HepG2 (cell line): Measurements from ENCODE around the gene ASB16. TPM values are rescaled to one million over a fixed set of nuclear protein-coding genes. Genes with fewer than 3 reads are reported as not detected.
A peak's percentile ranks its signal among the peaks of the same experiment; 100 is the strongest.

Source experiments
- EHMT2 ChIP-seq: fragments of 200-600 bp; sonication (generic); IDR thresholded peaks from 2 replicates; pipeline ENCODE4 v1.7.0; 2017; ENCODE audit warnings: antibody characterized with exemption, low read depth, low read length, borderline replicate concordance
- FUBP1 ChIP-seq: sonication (generic); formaldehyde crosslinking; IDR thresholded peaks from 2 replicates; pipeline ENCODE4 v1.5.1; 2020; ENCODE audit warnings: missing genetic modification reagents, mild to moderate bottlenecking, borderline replicate concordance
- GMEB2 ChIP-seq: IDR thresholded peaks from 2 replicates; pipeline ENCODE4 v1.6.1; 2016; ENCODE audit warnings: missing biosample characterization, missing genetic modification reagents, low read depth
- LCORL ChIP-seq, 2 experiments: fragments of 450-650 bp in 1 of 2; sonication (generic) in 1 of 2; formaldehyde crosslinking in 1 of 2; IDR thresholded peaks; 2 replicates each; pipeline versions ENCODE4 v1.5.0 to v1.6.1; 2017 to 2020; ENCODE audit warnings: antibody characterized with exemption in 1 of 2, missing genetic modification reagents in 1 of 2
- MBNL3 ChIP-seq: fragments of 250-450 bp; sonication (Bioruptor Pico); conservative IDR thresholded peaks from 2 replicates; pipeline ENCODE4 v1.8.0; 2022; ENCODE audit warnings: mild to moderate bottlenecking, inconsistent platforms
- ONECUT2 ChIP-seq: sonication (generic); formaldehyde crosslinking; IDR thresholded peaks from 2 replicates; pipeline ENCODE4 v1.4.0; 2020; ENCODE audit warnings: missing genetic modification reagents
- POLR2AphosphoS5 ChIP-seq: IDR thresholded peaks from 2 replicates; pipeline ENCODE4 v1.6.1; 2012; ENCODE audit warnings: low read depth, low read length
- PRMT3 ChIP-seq: sonication (generic); formaldehyde crosslinking; IDR thresholded peaks from 2 replicates; pipeline ENCODE4 v1.8.1; 2022; ENCODE audit warnings: low read depth, mild to moderate bottlenecking, moderate library complexity, missing genetic modification reagents, borderline replicate concordance
- RFX3 ChIP-seq: IDR thresholded peaks from 2 replicates; pipeline ENCODE4 v1.6.1; 2016; ENCODE audit warnings: missing biosample characterization, missing genetic modification reagents
- RORA ChIP-seq: sonication (generic); formaldehyde crosslinking; IDR thresholded peaks from 2 replicates; pipeline ENCODE4 v1.5.0; 2020; ENCODE audit warnings: mild to moderate bottlenecking, missing genetic modification reagents, moderate library complexity
- RXRA ChIP-seq: sonication (generic); formaldehyde crosslinking; IDR thresholded peaks from 2 replicates; pipeline ENCODE4 v1.5.1; 2020; ENCODE audit warnings: missing genetic modification reagents
- SMARCE1 ChIP-seq: fragments of 450-650 bp; IDR thresholded peaks from 2 replicates; pipeline ENCODE4 v1.6.1; 2017; ENCODE audit warnings: borderline replicate concordance
- SYNCRIP ChIP-seq: fragments of 200-400 bp; formaldehyde crosslinking; IDR thresholded peaks from 2 replicates; pipeline ENCODE4 v1.6.1; 2018; ENCODE audit warnings: mild to moderate bottlenecking, low read depth, low read length; ENCODE audit not compliant: insufficient read depth
- THAP8 ChIP-seq: sonication (generic); formaldehyde crosslinking; IDR thresholded peaks from 2 replicates; pipeline ENCODE4 v1.5.1; 2020; ENCODE audit warnings: missing genetic modification reagents, mild to moderate bottlenecking, borderline replicate concordance
- ZNF331 ChIP-seq: sonication (generic); formaldehyde crosslinking; IDR thresholded peaks from 2 replicates; pipeline ENCODE4 v1.4.0; 2020; ENCODE audit warnings: missing genetic modification reagents
- ZNF512B ChIP-seq: sonication (generic); formaldehyde crosslinking; IDR thresholded peaks from 2 replicates; pipeline ENCODE4 v1.5.1; 2020; ENCODE audit warnings: missing genetic modification reagents, mild to moderate bottlenecking, borderline replicate concordance
- ZNF709 ChIP-seq: sonication (generic); formaldehyde crosslinking; IDR thresholded peaks from 2 replicates; pipeline ENCODE4 v1.5.0; 2020; ENCODE audit warnings: mild to moderate bottlenecking, missing genetic modification reagents
- ZNF839 ChIP-seq: sonication (generic); formaldehyde crosslinking; IDR thresholded peaks from 2 replicates; pipeline ENCODE4 v1.4.0; 2020; ENCODE audit warnings: missing genetic modification reagents, mild to moderate bottlenecking, borderline replicate concordance
- polyA plus RNA-seq, 8 experiments: library from polyadenylated mRNA; depleted of rRNA in 3 of 8; stranded (reverse) in 7 of 8; unstranded in 1 of 8; fragments of >200 nt; fragmentation: Illumina TruSeq in 4 of 8; extraction: Trizol in 4 of 8; gene quantifications; 2 replicates each; pipeline versions ENCODE4 v1.2.1 to v1.2.3, GENCODE V29; 2011 to 2016; ENCODE audit warnings: low read depth in 4 of 8, missing spikeins in 1 of 8, mixed read lengths in 1 of 8; ENCODE audit not compliant: insufficient read depth in 1 of 8
- total RNA-seq, 5 experiments: library from RNA; depleted of rRNA; stranded (reverse); fragments of >200 nt; fragmentation: Illumina TruSeq; extraction: Trizol; gene quantifications; 2 replicates each; pipeline ENCODE4 v1.2.3, GENCODE V29; 2016; ENCODE audit warnings: low read depth in 1 of 5
- TF ChIP-seq, protein P1 (sequence below): sonication (generic); formaldehyde crosslinking; IDR thresholded peaks from 2 replicates; pipeline ENCODE4 v1.4.0; 2020; ENCODE audit warnings: low read depth, mild to moderate bottlenecking, missing genetic modification reagents

Gene ASB16
- total and polyA plus RNA-seq, 2 of the 13 experiments (the other 11 are each of a cell fraction or from before 2014, with no cell fraction given): 0.07 TPM; not detected in 1

GRCh38 chr17:44220213-44221083 lies 49.9 kb downstream of the ASB16 start (continued):
- no peak for TF ChIP-seq ZNF839
- no peak for TF ChIP-seq SMARCE1
- 0 out of 2 replicates have a peak, but pooled peaks have one; percentile 54 for TF ChIP-seq ZNF512B (CRISPR knock-in tag)
- peak; percentile 37; the same call in 1 of the 2 replicates for TF ChIP-seq ZNF709
- TF ChIP-seq THAP8 (CRISPR knock-in tag): no peak
- 0 out of 2 replicates have a peak, but pooled peaks have one; percentile 8 for TF ChIP-seq RORA (CRISPR knock-in tag)
- no peak for TF ChIP-seq PRMT3 (CRISPR knock-in tag)
- TF ChIP-seq RFX3 (CRISPR knock-in tag): no peak
- TF ChIP-seq, protein P1, sequence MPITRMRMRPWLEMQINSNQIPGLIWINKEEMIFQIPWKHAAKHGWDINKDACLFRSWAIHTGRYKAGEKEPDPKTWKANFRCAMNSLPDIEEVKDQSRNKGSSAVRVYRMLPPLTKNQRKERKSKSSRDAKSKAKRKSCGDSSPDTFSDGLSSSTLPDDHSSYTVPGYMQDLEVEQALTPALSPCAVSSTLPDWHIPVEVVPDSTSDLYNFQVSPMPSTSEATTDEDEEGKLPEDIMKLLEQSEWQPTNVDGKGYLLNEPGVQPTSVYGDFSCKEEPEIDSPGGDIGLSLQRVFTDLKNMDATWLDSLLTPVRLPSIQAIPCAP (CRISPR knock-in tag): no peak
- TF ChIP-seq LCORL (IDR thresholded peaks at IDR 0.05): no peak
- no peak; the same call in 1 of the 2 replicates for TF ChIP-seq LCORL (CRISPR knock-in tag; IDR thresholded peaks at IDR 0.05)
- TF ChIP-seq SYNCRIP: no peak
- TF ChIP-seq RXRA: no peak; the same call in 1 of the 2 replicates
- TF ChIP-seq POLR2AphosphoS5: no peak
- no peak for TF ChIP-seq MBNL3
- no peak for TF ChIP-seq FUBP1 (CRISPR knock-in tag)
- no peak for TF ChIP-seq ZNF331 (CRISPR knock-in tag)
- TF ChIP-seq ONECUT2: no peak
- no peak for TF ChIP-seq GMEB2 (CRISPR knock-in tag)
- TF ChIP-seq EHMT2: no peak
